Measurements from ENCODE around the gene KLHL8. TPM values are rescaled to one million over a fixed set of nuclear protein-coding genes. Genes with fewer than 3 reads are reported as not detected.

KLHL8 gene
- total RNA-seq, 1 experiment from 2014 or later: 15.4 TPM

GRCh38 chr4:87122252-87122651, 98.2 kb downstream of the KLHL8 start:
- POLR2A ChIA-PET (ENCODE audit: low non-redundant PET): no interaction called here
- no TSS peak for BruUV-seq (replicated peaks)
- CTCF ChIA-PET: no interaction called here
- peak; percentile 56 for DNase-seq (ENCODE audit: low spot score)
- Histone ChIP-seq H3K36me3 (ENCODE audit: insufficient read depth, low read length, poor library complexity, severe bottlenecking) (peaks cover 18% of the 10 kb centered on the region), H3K27me3 (replicated peaks; ENCODE audit: insufficient read depth, low read depth, low read length, poor library complexity) (no peaks in the 10 kb centered on the region), H3K27ac (ENCODE audit: low read depth, low read length, poor library complexity, severe bottlenecking) (peak overlapping the region; percentile 41), H3K9me3 (ENCODE audit: low read depth, low read length, poor library complexity, severe bottlenecking) (no peaks in the 10 kb centered on the region), H3K4me3 (ENCODE audit: low read depth, low read length, poor library complexity, severe bottlenecking) (no peak overlapping the region), H3K4me1 (ENCODE audit: insufficient read depth, low read length, poor library complexity, severe bottlenecking) (peaks cover 13% of the 10 kb centered on the region)
- intact Hi-C loops (cut with micrococcal nuclease; ENCODE audit: unreplicated experiment): no loop called here
- TF ChIP-seq, protein P1, sequence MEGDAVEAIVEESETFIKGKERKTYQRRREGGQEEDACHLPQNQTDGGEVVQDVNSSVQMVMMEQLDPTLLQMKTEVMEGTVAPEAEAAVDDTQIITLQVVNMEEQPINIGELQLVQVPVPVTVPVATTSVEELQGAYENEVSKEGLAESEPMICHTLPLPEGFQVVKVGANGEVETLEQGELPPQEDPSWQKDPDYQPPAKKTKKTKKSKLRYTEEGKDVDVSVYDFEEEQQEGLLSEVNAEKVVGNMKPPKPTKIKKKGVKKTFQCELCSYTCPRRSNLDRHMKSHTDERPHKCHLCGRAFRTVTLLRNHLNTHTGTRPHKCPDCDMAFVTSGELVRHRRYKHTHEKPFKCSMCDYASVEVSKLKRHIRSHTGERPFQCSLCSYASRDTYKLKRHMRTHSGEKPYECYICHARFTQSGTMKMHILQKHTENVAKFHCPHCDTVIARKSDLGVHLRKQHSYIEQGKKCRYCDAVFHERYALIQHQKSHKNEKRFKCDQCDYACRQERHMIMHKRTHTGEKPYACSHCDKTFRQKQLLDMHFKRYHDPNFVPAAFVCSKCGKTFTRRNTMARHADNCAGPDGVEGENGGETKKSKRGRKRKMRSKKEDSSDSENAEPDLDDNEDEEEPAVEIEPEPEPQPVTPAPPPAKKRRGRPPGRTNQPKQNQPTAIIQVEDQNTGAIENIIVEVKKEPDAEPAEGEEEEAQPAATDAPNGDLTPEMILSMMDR (conservative IDR thresholded peaks at IDR 0.05; ENCODE audit: low read depth, low read length): no peak
- TF ChIP-seq EZH2 (IDR thresholded peaks at IDR 0.05; ENCODE audit: borderline replicate concordance, low read depth, low read length, poor library complexity, severe bottlenecking): no peak

- no peaks in the 10 kb centered on the region for H3K9me3 ChIP-seq (ENCODE audit: low read depth, low read length, poor library complexity, severe bottlenecking)
- peaks cover 13% of the 10 kb centered on the region for H3K4me1 ChIP-seq (ENCODE audit: insufficient read depth, low read length, poor library complexity, severe bottlenecking)
- H3K27ac ChIP-seq (ENCODE audit: low read depth, low read length, poor library complexity, severe bottlenecking): peak overlapping the region; percentile 41
- no peaks in the 10 kb centered on the region for H3K27me3 ChIP-seq (replicated peaks; ENCODE audit: insufficient read depth, low read depth, low read length, poor library complexity)
- no peak overlapping the region for H3K4me3 ChIP-seq (ENCODE audit: low read depth, low read length, poor library complexity, severe bottlenecking)
- ChIA-PET POLR2A (ENCODE audit: low non-redundant PET) (no interaction called here), CTCF (no interaction called here)
- BruUV-seq (replicated peaks): no TSS peak
- H3K36me3 ChIP-seq (ENCODE audit: insufficient read depth, low read length, poor library complexity, severe bottlenecking): peaks cover 20% of the 10 kb centered on the region
- no peak for DNase-seq (ENCODE audit: low spot score)
- intact Hi-C loops (cut with micrococcal nuclease; ENCODE audit: unreplicated experiment): no loop called here
- TF ChIP-seq, protein P1 (conservative IDR thresholded peaks at IDR 0.05; ENCODE audit: low read depth, low read length): no peak
- no peak for TF ChIP-seq EZH2 (IDR thresholded peaks at IDR 0.05; ENCODE audit: borderline replicate concordance, low read depth, low read length, poor library complexity, severe bottlenecking)
Observed at GRCh38 chr4:87121341-87122065, 98.9 kb downstream of the KLHL8 start.

- H3K36me3 ChIP-seq (ENCODE audit: insufficient read depth, low read length, poor library complexity, severe bottlenecking): peaks cover 19% of the 10 kb centered on the region
- intact Hi-C loops (cut with micrococcal nuclease; ENCODE audit: unreplicated experiment): no loop called here
- peaks cover 13% of the 10 kb centered on the region for H3K4me1 ChIP-seq (ENCODE audit: insufficient read depth, low read length, poor library complexity, severe bottlenecking)
- CTCF ChIA-PET: no interaction called here
- no peak for DNase-seq (ENCODE audit: low spot score)
- no peaks in the 10 kb centered on the region for H3K9me3 ChIP-seq (ENCODE audit: low read depth, low read length, poor library complexity, severe bottlenecking)
- POLR2A ChIA-PET (ENCODE audit: low non-redundant PET): no interaction called here
- no TSS peak for BruUV-seq (replicated peaks)
- no peak for TF ChIP-seq EZH2 (IDR thresholded peaks at IDR 0.05; ENCODE audit: borderline replicate concordance, low read depth, low read length, poor library complexity, severe bottlenecking)
- TF ChIP-seq, protein P1 (conservative IDR thresholded peaks at IDR 0.05; ENCODE audit: low read depth, low read length): no peak
- no peak overlapping the region for H3K27ac ChIP-seq (ENCODE audit: low read depth, low read length, poor library complexity, severe bottlenecking)
- H3K4me3 ChIP-seq (ENCODE audit: low read depth, low read length, poor library complexity, severe bottlenecking): no peak overlapping the region
- H3K27me3 ChIP-seq (replicated peaks; ENCODE audit: insufficient read depth, low read depth, low read length, poor library complexity): no peaks in the 10 kb centered on the region
Observed at GRCh38 chr4:87120411-87121162, 99.8 kb downstream of the KLHL8 start.
